Endodermal cell (in vitro differentiated cells): ENCODE data around the gene KRTAP3-1. TPM values are rescaled to one million over a fixed set of nuclear protein-coding genes. Genes with fewer than 3 reads are reported as not detected.

Source experiments
- DNase-seq: peaks from one replicate; pipeline ENCODE4 v3.0.0-alpha.2; 2017
- H3K27ac ChIP-seq: 2 replicates; pipeline ENCODE4 v1.5.1; 2013; ENCODE audit warnings: mild to moderate bottlenecking, low read depth, low read length, moderate library complexity
- H3K27me3 ChIP-seq: 2 replicates; pipeline ENCODE4 v1.6.1; 2013; ENCODE audit warnings: mild to moderate bottlenecking, low read length, moderate library complexity; ENCODE audit not compliant: insufficient read depth, control insufficient read depth, poor library complexity, severe bottlenecking
- H3K36me3 ChIP-seq: 2 replicates; pipeline ENCODE4 v1.7.0; 2013; ENCODE audit warnings: mild to moderate bottlenecking, low read length, moderate library complexity; ENCODE audit not compliant: control insufficient read depth, insufficient read depth
- H3K4me1 ChIP-seq: one replicate; pipeline ENCODE4 v1.7.0; 2013; ENCODE audit warnings: low read length; ENCODE audit not compliant: control insufficient read depth, insufficient read depth
- H3K4me3 ChIP-seq: 2 replicates; pipeline ENCODE4 v1.5.1; 2013; ENCODE audit warnings: mild to moderate bottlenecking, low read length, moderate library complexity
- H3K9ac ChIP-seq: 2 replicates; pipeline ENCODE4 v1.6.1; 2013; ENCODE audit warnings: mild to moderate bottlenecking, low read length, moderate library complexity; ENCODE audit not compliant: poor library complexity, severe bottlenecking; ENCODE audit errors: extremely low read depth
- H3K9me3 ChIP-seq: 2 replicates; pipeline ENCODE4 v1.6.1; 2013; ENCODE audit warnings: mild to moderate bottlenecking, low read length, moderate library complexity; ENCODE audit not compliant: control insufficient read depth
- H3K27ac Mint-ChIP-seq: 2 replicates; pipeline ENCODE4 v1.8.0; 2020; ENCODE audit warnings: mixed read lengths
- H3K27me3 Mint-ChIP-seq: 2 replicates; pipeline ENCODE4 v1.8.0; 2021; ENCODE audit warnings: mild to moderate bottlenecking, mixed read lengths; ENCODE audit not compliant: insufficient read depth
- H3K36me3 Mint-ChIP-seq: 2 replicates; pipeline ENCODE4 v1.8.0; 2020; ENCODE audit warnings: low read depth, mixed read lengths
- H3K4me1 Mint-ChIP-seq: 2 replicates; pipeline ENCODE4 v1.8.0; 2020; ENCODE audit warnings: mixed read lengths
- H3K4me3 Mint-ChIP-seq: 2 replicates; pipeline ENCODE4 v1.8.0; 2020; ENCODE audit warnings: mild to moderate bottlenecking, moderate library complexity, mixed read lengths
- H3K9me3 Mint-ChIP-seq: 2 replicates; pipeline ENCODE4 v1.8.0; 2020; ENCODE audit warnings: mild to moderate bottlenecking, mixed read lengths
- WGBS, 2 experiments: methylation state at CpG; one replicate each; pipeline versions ENCODE4 v1.1.5 to v1.1.7; 2013; ENCODE audit warnings: missing lambda C conversion rate in 2 of 2, mixed read lengths in 1 of 2; ENCODE audit not compliant: insufficient coverage in 1 of 2, insufficient read length in 1 of 2; 5-methylcytosine and 5-hydroxymethylcytosine counted together
- total RNA-seq, 2 donors: library from RNA; stranded (reverse); fragmentation: NEBNext Ultra II Directional in 1 of 2; extraction: Animal tissue kit (Norgen Biotek cat#: 25700) in 1 of 2; gene quantifications; 2 replicates in 1 of 2; 3 replicates in 1 of 2; pipeline ENCODE4 v1.2.1, GENCODE V29; 2021
- TF ChIP-seq, protein P1 (sequence below): fragments of 200-600 bp; sonication (generic); conservative IDR thresholded peaks from 2 replicates; pipeline ENCODE4 v1.5.0; 2021; ENCODE audit warnings: antibody characterized with exemption, mild to moderate bottlenecking

KRTAP3-1 gene
- total RNA-seq, 2 donors from 2014 or later: not detected

DNA sequence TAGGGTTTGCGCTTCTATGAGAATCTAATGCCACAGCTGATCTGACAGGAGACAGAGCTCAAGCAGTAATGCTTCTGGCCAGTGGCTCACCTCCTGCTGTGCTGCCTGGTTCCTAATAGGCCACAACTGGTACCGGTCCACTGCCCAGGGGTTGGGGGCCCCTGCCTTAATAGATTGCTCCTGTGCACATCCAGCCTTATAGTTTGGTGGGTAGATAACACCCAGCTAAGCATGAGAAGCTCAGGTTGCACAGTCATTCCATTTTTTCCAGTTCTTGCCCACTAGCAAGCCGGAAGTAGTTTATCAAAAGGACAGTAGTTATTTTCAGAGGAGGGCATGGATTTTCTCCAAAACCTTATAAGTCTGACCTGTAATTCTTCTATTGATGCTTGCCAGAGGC lies 10.5 kb upstream of the KRTAP3-1 start:
- no peaks in the 10 kb centered on the region for H3K36me3 Mint-ChIP-seq
- DNase-seq: no peak
- no peaks in the 10 kb centered on the region for H3K4me1 ChIP-seq
- no peaks in the 10 kb centered on the region for H3K27me3 Mint-ChIP-seq
- H3K9ac ChIP-seq: no peak overlapping the region
- TF ChIP-seq, protein P1, sequence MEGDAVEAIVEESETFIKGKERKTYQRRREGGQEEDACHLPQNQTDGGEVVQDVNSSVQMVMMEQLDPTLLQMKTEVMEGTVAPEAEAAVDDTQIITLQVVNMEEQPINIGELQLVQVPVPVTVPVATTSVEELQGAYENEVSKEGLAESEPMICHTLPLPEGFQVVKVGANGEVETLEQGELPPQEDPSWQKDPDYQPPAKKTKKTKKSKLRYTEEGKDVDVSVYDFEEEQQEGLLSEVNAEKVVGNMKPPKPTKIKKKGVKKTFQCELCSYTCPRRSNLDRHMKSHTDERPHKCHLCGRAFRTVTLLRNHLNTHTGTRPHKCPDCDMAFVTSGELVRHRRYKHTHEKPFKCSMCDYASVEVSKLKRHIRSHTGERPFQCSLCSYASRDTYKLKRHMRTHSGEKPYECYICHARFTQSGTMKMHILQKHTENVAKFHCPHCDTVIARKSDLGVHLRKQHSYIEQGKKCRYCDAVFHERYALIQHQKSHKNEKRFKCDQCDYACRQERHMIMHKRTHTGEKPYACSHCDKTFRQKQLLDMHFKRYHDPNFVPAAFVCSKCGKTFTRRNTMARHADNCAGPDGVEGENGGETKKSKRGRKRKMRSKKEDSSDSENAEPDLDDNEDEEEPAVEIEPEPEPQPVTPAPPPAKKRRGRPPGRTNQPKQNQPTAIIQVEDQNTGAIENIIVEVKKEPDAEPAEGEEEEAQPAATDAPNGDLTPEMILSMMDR: no peak
- H3K4me3 Mint-ChIP-seq: no peak overlapping the region
- no peaks in the 10 kb centered on the region for H3K27me3 ChIP-seq
- no peaks in the 10 kb centered on the region for H3K9me3 Mint-ChIP-seq
- H3K4me1 Mint-ChIP-seq: peaks cover 3% of the 10 kb centered on the region
- no peak overlapping the region for H3K4me3 ChIP-seq
- H3K27ac ChIP-seq: no peak overlapping the region
- H3K27ac Mint-ChIP-seq: no peak overlapping the region
- WGBS, 2 experiments: 92 to 100% methylated on average over 2 to 3 of the region's 3 CpGs
- no peaks in the 10 kb centered on the region for H3K36me3 ChIP-seq
- H3K9me3 ChIP-seq: no peaks in the 10 kb centered on the region

DNA sequence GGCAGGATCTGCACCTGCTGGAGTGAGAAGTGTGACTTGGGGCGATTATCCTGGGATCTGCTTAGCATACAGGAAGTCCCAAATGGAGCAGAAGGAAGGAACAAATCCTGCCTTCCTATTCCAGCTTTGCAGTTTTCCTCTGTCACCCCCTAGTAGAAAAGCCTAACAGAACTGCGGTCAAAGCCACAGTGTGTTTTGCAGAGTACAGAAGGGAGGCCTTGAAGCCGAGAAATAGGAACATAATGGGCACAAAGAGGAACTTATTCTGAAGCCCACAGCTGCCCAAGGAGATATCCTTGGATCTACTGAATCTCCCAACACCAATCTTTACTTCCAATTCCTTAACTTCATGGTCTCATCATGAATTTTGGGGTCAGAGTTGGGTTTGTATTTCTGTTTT lies 9.6 kb upstream of the KRTAP3-1 start:
- no peaks in the 10 kb centered on the region for H3K36me3 Mint-ChIP-seq
- Histone ChIP-seq H3K9me3 (no peaks in the 10 kb centered on the region), H3K4me3 (no peak overlapping the region), H3K27ac (no peak overlapping the region), H3K36me3 (no peaks in the 10 kb centered on the region), H3K27me3 (no peaks in the 10 kb centered on the region), H3K9ac (no peak overlapping the region), H3K4me1 (no peaks in the 10 kb centered on the region)
- H3K27me3 Mint-ChIP-seq: no peaks in the 10 kb centered on the region
- WGBS, 2 experiments: 85 to 100% methylated on average over 1 to 3 of the region's 3 CpGs
- H3K4me1 Mint-ChIP-seq: peaks cover 3% of the 10 kb centered on the region
- no peak for DNase-seq
- no peak overlapping the region for H3K4me3 Mint-ChIP-seq
- no peak overlapping the region for H3K27ac Mint-ChIP-seq
- no peaks in the 10 kb centered on the region for H3K9me3 Mint-ChIP-seq
- TF ChIP-seq, protein P1: no peak

DNA sequence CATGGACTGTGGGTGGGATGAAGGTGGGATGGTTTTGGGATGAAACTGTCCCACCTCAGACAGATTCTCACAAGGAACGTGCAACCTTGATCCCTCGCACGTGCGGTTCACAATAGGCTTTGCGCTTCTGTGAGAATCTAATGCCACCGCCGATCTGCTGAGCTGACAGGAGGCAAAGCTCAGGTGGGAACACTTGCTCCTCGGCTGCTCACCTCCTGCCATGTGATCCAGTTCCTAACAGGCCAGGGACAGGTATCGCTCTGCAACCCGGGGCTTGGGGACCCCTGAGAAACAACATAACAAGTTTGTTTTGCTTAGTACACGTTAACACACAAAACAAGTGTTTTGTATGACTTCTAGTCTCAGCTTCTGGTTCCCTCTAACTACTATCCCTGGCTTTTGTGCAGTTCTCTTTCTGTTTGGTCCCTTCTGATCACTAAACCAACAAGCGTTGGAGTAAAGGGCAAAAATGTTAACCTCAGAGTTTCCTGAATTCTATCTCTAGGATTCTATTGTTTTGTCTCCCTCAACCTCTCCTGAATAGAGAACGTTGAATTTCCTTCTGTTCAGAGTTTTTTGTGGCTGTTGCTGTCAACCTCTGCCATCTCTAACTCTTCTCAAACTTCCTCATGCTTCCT lies 7.8 kb upstream of the KRTAP3-1 start:
- DNase-seq: no peak
- Mint-ChIP-seq H3K9me3 (no peaks in the 10 kb centered on the region), H3K4me3 (no peak overlapping the region), H3K27ac (no peak overlapping the region), H3K4me1 (peaks cover 8% of the 10 kb centered on the region), H3K27me3 (no peaks in the 10 kb centered on the region), H3K36me3 (no peaks in the 10 kb centered on the region)
- H3K4me3 ChIP-seq: no peak overlapping the region
- WGBS, 2 experiments: 90 to 95% methylated on average over 12 to 13 of the region's 13 CpGs
- no peaks in the 10 kb centered on the region for H3K9me3 ChIP-seq
- TF ChIP-seq, protein P1: no peak
- H3K27me3 ChIP-seq: no peaks in the 10 kb centered on the region
- H3K36me3 ChIP-seq: no peaks in the 10 kb centered on the region
- H3K9ac ChIP-seq: no peak overlapping the region
- no peaks in the 10 kb centered on the region for H3K4me1 ChIP-seq
- H3K27ac ChIP-seq: no peak overlapping the region
